ENCODE data around the gene MGAT5. TPM values are rescaled to one million over a fixed set of nuclear protein-coding genes. Genes with fewer than 3 reads are reported as not detected.

MGAT5 gene
- total and polyA plus RNA-seq, 4 donors, result 6.1 to 49.7 (median 22.1) TPM

- no peaks in the 10 kb centered on the region for H3K36me3 ChIP-seq (ENCODE audit: control insufficient read depth in 1 of 2, insufficient read depth in 2 of 2, low read length in 1 of 2)
- peaks cover 0 to 1% of the 10 kb centered on the region in 2 donors for H3K4me1 ChIP-seq (ENCODE audit: control insufficient read depth in 1 of 2, insufficient read depth in 2 of 2, low read length in 2 of 2)
- WGBS, 2 donors, result 96% methylated on average over 3 of the region's 3 CpGs
- H3K9me3 ChIP-seq (ENCODE audit: control insufficient read depth, low read length), result no peaks in the 10 kb centered on the region
- no peaks in the 10 kb centered on the region for H3K27me3 ChIP-seq (ENCODE audit: control insufficient read depth in 1 of 2, insufficient read depth in 2 of 2, low read length in 1 of 2)
- intact Hi-C loops (cut with DNase I), result no loop called here
- no peak overlapping the region for H3K4me3 ChIP-seq (ENCODE audit: low read length in 2 of 2)
- H3K27ac ChIP-seq (ENCODE audit: low read depth in 1 of 2, low read length in 2 of 2), result no peak overlapping the region
- no peak for DNase-seq
- ATAC-seq (ENCODE audit: low FRiP score), result no peak
Observed at GRCh38 chr2:134274121-134274520, 20.2 kb downstream of the MGAT5 start.

DNA sequence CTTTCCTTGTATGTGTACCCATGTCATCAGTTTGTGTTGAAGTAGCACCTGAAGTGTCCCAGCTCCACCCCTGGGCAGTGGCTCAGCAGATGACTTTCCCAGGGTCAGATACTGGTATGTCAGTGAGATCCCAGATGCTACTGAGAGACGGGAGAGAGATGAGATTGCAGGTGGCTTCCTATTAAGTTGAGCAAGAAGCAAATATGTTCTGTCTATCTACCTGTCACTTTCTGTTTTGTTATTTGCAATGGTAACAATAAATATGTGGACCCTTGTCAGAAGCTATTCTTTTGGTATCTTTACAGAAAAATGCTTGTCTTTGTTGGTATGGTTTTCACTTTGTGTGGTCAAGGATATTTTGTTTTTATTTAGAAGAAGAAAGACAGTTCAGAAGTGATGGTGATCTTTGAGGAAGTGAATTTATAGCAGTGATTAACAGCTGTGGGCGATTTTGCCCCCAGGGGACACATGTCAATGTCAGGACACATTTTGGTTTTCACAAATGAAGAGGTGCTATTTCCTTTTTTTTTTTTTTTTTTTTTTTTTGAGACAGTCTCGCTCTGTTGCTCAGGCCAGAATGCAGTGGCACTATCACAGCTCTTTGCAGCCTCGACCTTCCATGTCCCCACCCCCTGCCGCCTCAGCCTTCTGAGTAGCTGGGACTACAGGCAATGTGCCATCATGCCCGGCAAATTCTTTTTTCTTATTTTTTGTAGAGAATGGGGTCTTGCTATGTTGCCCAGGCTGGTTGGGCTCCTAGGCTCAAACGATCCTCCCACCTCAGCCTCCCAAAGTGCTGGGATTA, 21.4 kb downstream of the MGAT5 start:
- H3K36me3 ChIP-seq (ENCODE audit: control insufficient read depth in 1 of 2, insufficient read depth in 2 of 2, low read length in 1 of 2), result no peaks in the 10 kb centered on the region
- H3K27ac ChIP-seq (ENCODE audit: low read depth in 1 of 2, low read length in 2 of 2), result no peak overlapping the region
- intact Hi-C loops (cut with DNase I), result no loop called here
- no peaks in the 10 kb centered on the region for H3K9me3 ChIP-seq (ENCODE audit: control insufficient read depth, low read length)
- H3K27me3 ChIP-seq (ENCODE audit: control insufficient read depth in 1 of 2, insufficient read depth in 2 of 2, low read length in 1 of 2), result no peaks in the 10 kb centered on the region
- WGBS, 2 donors, result 93 to 94% methylated on average over 7 of the region's 7 CpGs
- H3K4me3 ChIP-seq (ENCODE audit: low read length in 2 of 2), result no peak overlapping the region
- no peak for ATAC-seq (ENCODE audit: low FRiP score)
- peaks cover 0 to 1% of the 10 kb centered on the region in 2 donors for H3K4me1 ChIP-seq (ENCODE audit: control insufficient read depth in 1 of 2, insufficient read depth in 2 of 2, low read length in 2 of 2)
- DNase-seq, result no peak

DNA sequence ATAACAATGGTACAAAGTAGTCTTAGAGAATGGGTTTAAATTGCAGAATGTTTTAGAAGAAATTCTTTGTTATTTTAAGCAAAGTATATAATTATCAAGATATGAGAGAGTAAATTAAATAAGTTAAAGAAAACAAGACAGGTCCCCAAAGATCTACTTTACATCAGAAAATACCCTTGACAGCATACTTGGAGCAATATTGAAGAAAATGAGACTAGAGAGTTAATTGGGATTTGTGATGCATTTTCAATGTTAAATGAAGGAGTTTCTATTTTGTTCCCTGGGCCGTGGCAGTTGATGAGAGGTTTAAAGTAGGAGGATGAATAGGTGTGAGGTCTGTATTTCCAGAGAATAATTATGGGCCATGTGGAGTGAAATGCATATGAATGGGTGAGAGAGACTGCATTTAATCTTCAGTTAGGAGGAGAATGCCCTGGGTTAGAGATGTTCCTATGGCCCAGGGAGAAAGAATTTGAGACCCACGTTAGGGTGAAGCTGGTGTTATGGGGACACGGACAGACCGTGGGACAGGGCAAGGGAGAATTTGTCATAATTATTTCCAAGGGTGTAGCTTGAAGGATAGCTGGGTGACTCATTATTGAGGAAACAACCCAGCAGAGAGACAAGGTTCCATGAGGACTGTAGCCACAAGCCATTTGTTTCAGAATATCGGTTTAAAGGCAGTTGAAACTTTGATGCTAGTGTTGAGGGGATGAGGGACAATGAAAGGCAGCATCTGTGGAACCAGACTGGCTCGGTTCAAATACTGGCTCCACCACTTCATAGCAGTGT, 22.7 kb downstream of the MGAT5 start:
- H3K4me1 ChIP-seq (ENCODE audit: control insufficient read depth in 1 of 2, insufficient read depth in 2 of 2, low read length in 2 of 2), result peaks cover 0 to 3% of the 10 kb centered on the region in 2 donors
- ATAC-seq (ENCODE audit: low FRiP score) (no peak), DNase-seq (no peak)
- H3K4me3 ChIP-seq (ENCODE audit: low read length in 2 of 2), result no peak overlapping the region
- 82 to 83% methylated on average over 6 of the region's 6 CpGs for WGBS, 2 donors
- no peaks in the 10 kb centered on the region for H3K9me3 ChIP-seq (ENCODE audit: control insufficient read depth, low read length)
- no peaks in the 10 kb centered on the region for H3K27me3 ChIP-seq (ENCODE audit: control insufficient read depth in 1 of 2, insufficient read depth in 2 of 2, low read length in 1 of 2)
- intact Hi-C loops (cut with DNase I), result no loop called here
- no peaks in the 10 kb centered on the region for H3K36me3 ChIP-seq (ENCODE audit: control insufficient read depth in 1 of 2, insufficient read depth in 2 of 2, low read length in 1 of 2)
- H3K27ac ChIP-seq (ENCODE audit: low read depth in 1 of 2, low read length in 2 of 2), result no peak overlapping the region

DNA sequence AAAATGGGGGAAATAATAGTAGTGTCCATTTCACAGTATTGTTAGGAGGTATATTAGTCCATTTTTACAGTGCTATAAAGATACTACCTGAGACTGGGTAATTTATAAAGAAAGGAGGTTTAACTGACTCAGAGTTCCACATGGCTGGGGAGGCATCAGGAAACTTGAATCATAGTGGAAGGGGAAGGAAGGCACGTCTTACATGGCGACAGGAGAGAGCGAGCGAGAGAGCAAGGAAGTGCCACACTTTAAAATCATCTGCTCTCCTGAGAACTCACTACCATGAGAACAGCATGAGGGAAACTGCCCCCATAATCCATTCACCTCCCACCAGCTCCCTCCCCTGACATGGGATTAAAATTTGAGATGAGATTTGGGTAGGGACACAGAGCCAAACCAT, 23.4 kb downstream of the MGAT5 start:
- no peak overlapping the region for H3K27ac ChIP-seq (ENCODE audit: low read depth in 1 of 2, low read length in 2 of 2)
- DNase-seq (no peak), ATAC-seq (ENCODE audit: low FRiP score) (no peak)
- H3K9me3 ChIP-seq (ENCODE audit: control insufficient read depth, low read length), result no peaks in the 10 kb centered on the region
- no peaks in the 10 kb centered on the region for H3K36me3 ChIP-seq (ENCODE audit: control insufficient read depth in 1 of 2, insufficient read depth in 2 of 2, low read length in 1 of 2)
- peaks cover 0 to 3% of the 10 kb centered on the region in 2 donors for H3K4me1 ChIP-seq (ENCODE audit: control insufficient read depth in 1 of 2, insufficient read depth in 2 of 2, low read length in 2 of 2)
- intact Hi-C loops (cut with DNase I), result no loop called here
- 94 to 98% methylated on average over 4 of the region's 4 CpGs for WGBS, 2 donors
- no peak overlapping the region for H3K4me3 ChIP-seq (ENCODE audit: low read length in 2 of 2)
- H3K27me3 ChIP-seq (ENCODE audit: control insufficient read depth in 1 of 2, insufficient read depth in 2 of 2, low read length in 1 of 2), result no peaks in the 10 kb centered on the region

- Histone ChIP-seq H3K4me1 (ENCODE audit: control insufficient read depth in 1 of 2, insufficient read depth in 2 of 2, low read length in 2 of 2) (peaks cover 0 to 5% of the 10 kb centered on the region in 2 donors), H3K27ac (ENCODE audit: low read depth in 1 of 2, low read length in 2 of 2) (no peak overlapping the region), H3K4me3 (ENCODE audit: low read length in 2 of 2) (no peak overlapping the region), H3K27me3 (ENCODE audit: control insufficient read depth in 1 of 2, insufficient read depth in 2 of 2, low read length in 1 of 2) (no peaks in the 10 kb centered on the region), H3K9me3 (ENCODE audit: control insufficient read depth, low read length) (no peaks in the 10 kb centered on the region), H3K36me3 (ENCODE audit: control insufficient read depth in 1 of 2, insufficient read depth in 2 of 2, low read length in 1 of 2) (no peaks in the 10 kb centered on the region)
- intact Hi-C loops (cut with DNase I), result no loop called here
- no peak for DNase-seq
- ATAC-seq (ENCODE audit: low FRiP score), result no peak
- 27 to 34% methylated on average over 1 of the region's 1 CpG for WGBS, 2 donors
Observed at GRCh38 chr2:134278553-134278952, 24.7 kb downstream of the MGAT5 start.

DNA sequence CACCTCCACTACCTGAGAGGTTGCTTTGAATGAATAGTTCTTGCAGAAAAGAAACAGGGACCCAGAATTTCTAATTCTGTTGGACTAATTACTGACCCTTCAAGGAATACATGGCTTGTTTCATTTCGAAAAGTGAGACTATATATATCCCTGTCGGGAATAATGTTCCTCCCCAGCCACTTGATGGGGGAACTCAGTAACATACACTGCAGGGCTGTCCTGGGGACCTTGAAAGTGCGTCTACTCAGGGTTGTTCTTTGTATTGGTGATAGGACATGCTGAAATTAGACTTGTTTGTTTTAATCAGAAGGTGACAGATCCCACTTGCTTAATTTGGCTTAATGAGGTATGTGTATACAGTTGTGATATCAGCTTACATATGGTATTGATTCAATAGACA, 25.5 kb downstream of the MGAT5 start:
- no peak overlapping the region for H3K27ac ChIP-seq (ENCODE audit: low read depth in 1 of 2, low read length in 2 of 2)
- ATAC-seq (ENCODE audit: low FRiP score) (no peak), DNase-seq (no peak)
- no peaks in the 10 kb centered on the region for H3K36me3 ChIP-seq (ENCODE audit: control insufficient read depth in 1 of 2, insufficient read depth in 2 of 2, low read length in 1 of 2)
- no peaks in the 10 kb centered on the region for H3K9me3 ChIP-seq (ENCODE audit: control insufficient read depth, low read length)
- no peaks in the 10 kb centered on the region for H3K27me3 ChIP-seq (ENCODE audit: control insufficient read depth in 1 of 2, insufficient read depth in 2 of 2, low read length in 1 of 2)
- intact Hi-C loops (cut with DNase I), result no loop called here
- WGBS, 2 donors, result 73 to 78% methylated on average over 3 of the region's 3 CpGs
- H3K4me1 ChIP-seq (ENCODE audit: control insufficient read depth in 1 of 2, insufficient read depth in 2 of 2, low read length in 2 of 2), result peaks cover 0 to 5% of the 10 kb centered on the region in 2 donors
- no peak overlapping the region for H3K4me3 ChIP-seq (ENCODE audit: low read length in 2 of 2)

DNA sequence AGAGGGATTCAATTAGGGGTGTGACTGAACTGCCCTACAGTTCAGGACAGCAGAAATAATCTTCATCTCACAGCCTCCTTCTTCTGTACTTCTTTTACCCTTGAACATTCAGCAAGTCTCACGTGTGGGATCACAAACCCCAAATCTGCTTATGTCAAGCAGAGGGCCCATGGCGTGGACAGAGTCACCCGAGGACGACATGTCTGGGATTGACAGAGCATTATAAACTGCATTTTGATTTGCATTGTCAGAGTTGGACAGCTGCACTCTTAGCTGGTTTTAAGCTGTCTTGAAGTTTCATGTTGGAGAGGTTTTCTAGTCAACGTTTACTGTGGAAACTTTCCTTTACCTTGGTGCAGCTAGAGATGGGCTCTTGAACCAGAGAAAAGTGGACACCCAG, 26.4 kb downstream of the MGAT5 start:
- Histone ChIP-seq H3K36me3 (ENCODE audit: control insufficient read depth in 1 of 2, insufficient read depth in 2 of 2, low read length in 1 of 2) (no peaks in the 10 kb centered on the region), H3K4me3 (ENCODE audit: low read length in 2 of 2) (no peak overlapping the region), H3K4me1 (ENCODE audit: control insufficient read depth in 1 of 2, insufficient read depth in 2 of 2, low read length in 2 of 2) (peaks cover 0 to 5% of the 10 kb centered on the region in 2 donors), H3K27ac (ENCODE audit: low read depth in 1 of 2, low read length in 2 of 2) (no peak overlapping the region), H3K9me3 (ENCODE audit: control insufficient read depth, low read length) (no peaks in the 10 kb centered on the region), H3K27me3 (ENCODE audit: control insufficient read depth in 1 of 2, insufficient read depth in 2 of 2, low read length in 1 of 2) (no peaks in the 10 kb centered on the region)
- ATAC-seq (ENCODE audit: low FRiP score) (no peak), DNase-seq (no peak)
- intact Hi-C loops (cut with DNase I), result no loop called here
- WGBS, 2 donors, result 39 to 43% methylated on average over 5 of the region's 5 CpGs

GRCh38 chr2:134280726-134281125, 26.9 kb downstream of the MGAT5 start:
- H3K27me3 ChIP-seq (ENCODE audit: control insufficient read depth in 1 of 2, insufficient read depth in 2 of 2, low read length in 1 of 2), result no peaks in the 10 kb centered on the region
- no peaks in the 10 kb centered on the region for H3K9me3 ChIP-seq (ENCODE audit: control insufficient read depth, low read length)
- H3K4me3 ChIP-seq (ENCODE audit: low read length in 2 of 2), result no peak overlapping the region
- intact Hi-C loops (cut with DNase I), result no loop called here
- DNase-seq (no peak), ATAC-seq (ENCODE audit: low FRiP score) (no peak)
- H3K36me3 ChIP-seq (ENCODE audit: control insufficient read depth in 1 of 2, insufficient read depth in 2 of 2, low read length in 1 of 2), result no peaks in the 10 kb centered on the region
- peaks cover 0 to 5% of the 10 kb centered on the region in 2 donors for H3K4me1 ChIP-seq (ENCODE audit: control insufficient read depth in 1 of 2, insufficient read depth in 2 of 2, low read length in 2 of 2)
- WGBS, 2 donors, result 51 to 54% methylated on average over 4 of the region's 4 CpGs
- no peak overlapping the region for H3K27ac ChIP-seq (ENCODE audit: low read depth in 1 of 2, low read length in 2 of 2)
